Ovary (tissue), 3 donors: ENCODE measurements around the gene ADAMTSL4.

ENCODE experiments used
- POLR2A ChIP-seq: fragments of 450-650 bp; IDR thresholded peaks from one replicate; pipeline ENCODE4 v1.6.1; 2017; ENCODE audit warnings: antibody characterized with exemption, mild to moderate bottlenecking, moderate library complexity
- TF ChIP-seq, protein P1 (sequence below), 3 donors: fragments of 450-650 bp in 2 of 3; fragments of 200-600 bp in 1 of 3; IDR thresholded peaks; one replicate each; pipeline versions ENCODE4 v1.5.1 to v1.8.0; 2016 to 2022; ENCODE audit warnings: antibody characterized with exemption in 3 of 3, mild to moderate bottlenecking in 1 of 3
- donor health status: DM: no; HTN: no; CAD: no.

DNA sequence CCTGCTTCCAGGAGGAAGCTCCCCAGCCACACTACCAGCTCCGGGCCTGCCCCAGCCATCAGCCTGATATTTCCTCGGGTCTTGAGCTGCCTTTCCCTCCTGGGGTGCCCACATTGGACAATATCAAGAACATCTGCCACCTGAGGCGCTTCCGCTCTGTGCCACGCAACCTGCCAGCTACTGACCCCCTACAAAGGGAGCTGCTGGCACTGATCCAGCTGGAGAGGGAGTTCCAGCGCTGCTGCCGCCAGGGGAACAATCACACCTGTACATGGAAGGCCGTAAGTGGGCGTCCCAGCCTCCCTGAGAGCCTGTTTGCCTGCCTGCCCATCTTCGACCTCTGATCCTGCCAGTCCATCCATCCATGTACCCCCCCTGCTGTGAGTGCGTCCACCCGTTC is 37.7 kb upstream of the ADAMTSL4 start:
- TF ChIP-seq, protein P1, sequence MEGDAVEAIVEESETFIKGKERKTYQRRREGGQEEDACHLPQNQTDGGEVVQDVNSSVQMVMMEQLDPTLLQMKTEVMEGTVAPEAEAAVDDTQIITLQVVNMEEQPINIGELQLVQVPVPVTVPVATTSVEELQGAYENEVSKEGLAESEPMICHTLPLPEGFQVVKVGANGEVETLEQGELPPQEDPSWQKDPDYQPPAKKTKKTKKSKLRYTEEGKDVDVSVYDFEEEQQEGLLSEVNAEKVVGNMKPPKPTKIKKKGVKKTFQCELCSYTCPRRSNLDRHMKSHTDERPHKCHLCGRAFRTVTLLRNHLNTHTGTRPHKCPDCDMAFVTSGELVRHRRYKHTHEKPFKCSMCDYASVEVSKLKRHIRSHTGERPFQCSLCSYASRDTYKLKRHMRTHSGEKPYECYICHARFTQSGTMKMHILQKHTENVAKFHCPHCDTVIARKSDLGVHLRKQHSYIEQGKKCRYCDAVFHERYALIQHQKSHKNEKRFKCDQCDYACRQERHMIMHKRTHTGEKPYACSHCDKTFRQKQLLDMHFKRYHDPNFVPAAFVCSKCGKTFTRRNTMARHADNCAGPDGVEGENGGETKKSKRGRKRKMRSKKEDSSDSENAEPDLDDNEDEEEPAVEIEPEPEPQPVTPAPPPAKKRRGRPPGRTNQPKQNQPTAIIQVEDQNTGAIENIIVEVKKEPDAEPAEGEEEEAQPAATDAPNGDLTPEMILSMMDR (IDR thresholded peaks at IDR 0.05), result no peak
- no peak for TF ChIP-seq POLR2A
